Stimulated activated CD8-positive, alpha-beta memory T cell treated with anti-CD3 and anti-CD28 coated beads, Interleukin-7, amount 100 ng/mL, for 1 hour (primary cell): ENCODE results near the gene RNF17.

Source experiments
- DNase-seq, 2 donors: peaks; one replicate each; pipeline ENCODE4 v3.0.0-alpha.2; 2020; ENCODE audit warnings: low read depth in 2 of 2

Gene RNF17

DNA sequence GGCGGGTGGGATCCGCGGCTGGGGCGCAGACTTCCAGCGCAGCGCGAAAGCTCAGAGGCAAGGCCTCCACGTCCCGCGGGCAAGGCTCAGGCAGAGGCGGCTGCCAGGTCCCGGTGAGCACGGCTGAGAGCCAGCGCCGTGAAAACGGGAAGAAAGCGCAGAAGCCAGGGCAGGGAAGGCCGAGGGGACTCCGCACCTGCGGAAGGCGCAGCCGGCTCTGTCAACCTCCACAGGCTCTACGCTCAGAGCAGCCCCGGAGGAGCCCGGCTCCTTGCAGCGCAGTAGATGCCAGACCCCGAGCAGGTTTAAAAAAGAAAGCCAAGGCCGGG is 131.0 kb downstream of the RNF17 start:
- DNase-seq: no peak

DNA sequence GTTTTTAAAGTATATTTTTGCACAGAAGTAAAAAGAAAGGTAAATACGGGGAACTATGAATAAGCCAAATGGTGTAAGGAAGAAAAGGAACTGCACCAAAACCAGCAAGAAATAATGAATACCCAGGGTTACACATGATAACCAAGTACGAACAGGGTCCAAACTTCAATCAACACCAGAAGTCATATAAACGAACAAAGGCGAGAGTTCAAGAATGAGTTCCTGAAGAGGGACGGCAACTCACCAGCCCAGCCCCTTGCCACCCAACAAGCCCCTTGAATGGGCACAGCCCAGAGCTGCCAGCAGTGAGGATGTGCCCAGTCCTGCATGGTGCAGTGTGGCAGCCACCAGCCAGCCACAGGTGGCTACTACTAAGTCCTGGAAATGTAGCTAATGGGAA is 132.1 kb downstream of the RNF17 start:
- DNase-seq: no peak

DNA sequence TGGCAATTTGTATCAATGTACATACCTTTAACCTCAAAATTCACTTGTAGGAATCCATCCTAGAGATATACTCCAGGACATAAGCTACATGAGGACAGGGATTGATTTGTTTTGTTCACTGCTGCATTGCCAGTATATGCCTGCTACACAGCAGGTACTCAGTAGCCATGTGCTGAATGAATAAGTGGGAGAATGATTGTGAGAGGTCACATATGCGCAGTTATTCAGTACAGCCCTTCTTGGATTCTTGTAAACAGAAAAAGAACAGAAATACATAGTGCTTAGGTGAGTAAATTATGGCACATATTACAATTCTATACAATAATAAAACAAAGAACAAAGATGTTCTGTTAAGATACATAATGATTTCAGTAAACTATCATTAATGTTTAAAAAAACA is 133.3 kb downstream of the RNF17 start:
- DNase-seq: no peak

DNA sequence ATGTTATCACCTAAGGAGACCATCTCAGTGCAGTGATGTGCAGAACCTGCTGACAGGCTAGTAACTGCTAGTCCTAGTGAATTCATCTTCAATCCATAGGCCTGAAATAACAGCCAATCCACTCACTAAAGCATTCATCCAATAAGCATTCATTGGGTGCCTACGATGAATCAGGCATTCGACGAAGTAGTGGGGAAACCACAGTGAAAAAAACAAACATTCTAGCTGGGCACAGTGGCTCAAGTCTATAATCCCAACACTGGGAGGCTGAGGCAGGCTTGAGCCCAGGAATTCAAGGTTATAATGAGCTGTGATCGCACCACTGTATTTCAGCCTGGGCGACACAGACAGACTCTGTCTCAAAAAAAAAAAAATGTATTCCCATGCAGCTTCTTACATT is 135.6 kb downstream of the RNF17 start:
- no peak for DNase-seq

DNA sequence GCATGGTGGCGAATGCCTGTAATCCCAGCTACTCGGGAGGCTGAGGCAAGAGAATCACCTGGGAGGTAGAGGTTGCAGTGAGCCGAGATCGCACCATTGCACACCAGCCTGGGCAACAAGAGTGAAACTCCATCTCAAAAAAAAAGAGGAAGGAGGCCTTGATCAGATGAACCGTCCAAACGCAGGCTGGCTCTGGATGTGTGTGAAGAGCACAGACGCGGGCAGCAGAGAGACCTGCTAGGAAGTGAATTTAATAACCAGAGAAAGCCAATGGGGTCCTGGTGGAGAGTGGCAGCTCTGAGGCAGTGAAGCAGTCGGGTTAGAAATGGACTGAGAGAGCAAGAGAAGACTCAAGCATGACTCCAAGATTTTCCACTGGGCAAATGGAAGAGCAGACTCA is 136.5 kb downstream of the RNF17 start:
- no peak for DNase-seq

DNA sequence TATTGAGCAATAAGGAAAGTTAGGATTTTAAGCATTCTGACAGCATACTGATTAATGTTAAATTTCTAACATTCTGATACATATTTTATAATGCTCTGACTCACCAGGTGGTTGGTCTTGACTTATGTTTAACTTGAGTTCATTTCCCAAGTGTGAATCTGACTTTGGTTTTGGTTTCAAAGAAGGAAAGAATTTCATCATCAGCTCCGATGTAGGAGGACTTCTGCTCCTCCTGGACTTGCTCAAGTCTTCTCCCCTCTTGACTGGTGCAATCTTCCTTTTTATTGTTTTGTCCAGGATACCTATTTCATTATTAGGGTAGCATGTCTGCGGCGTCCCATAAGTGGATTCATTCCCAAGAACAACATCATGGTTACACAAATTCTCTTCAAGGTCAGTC is 141.3 kb downstream of the RNF17 start:
- no peak for DNase-seq

DNA sequence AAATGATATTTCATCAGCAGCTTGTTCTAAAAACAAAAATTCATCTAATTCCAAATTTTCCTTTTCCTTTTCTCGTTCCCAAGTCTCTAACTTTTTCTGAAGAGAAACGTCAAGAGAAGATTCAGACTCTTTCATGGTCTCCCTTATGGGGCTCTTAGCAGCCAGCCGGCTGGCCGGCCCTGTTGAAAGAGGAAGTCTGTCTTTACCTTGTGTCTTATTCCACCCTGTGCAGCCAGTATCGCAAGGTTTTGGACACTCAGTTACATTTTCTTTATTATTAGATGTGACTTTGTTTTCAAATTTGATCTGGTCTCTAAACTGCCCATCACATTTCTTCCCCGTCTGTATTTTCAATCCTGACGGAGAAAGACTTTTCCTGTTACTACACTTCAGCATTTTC is 142.3 kb downstream of the RNF17 start:
- no peak for DNase-seq

DNA sequence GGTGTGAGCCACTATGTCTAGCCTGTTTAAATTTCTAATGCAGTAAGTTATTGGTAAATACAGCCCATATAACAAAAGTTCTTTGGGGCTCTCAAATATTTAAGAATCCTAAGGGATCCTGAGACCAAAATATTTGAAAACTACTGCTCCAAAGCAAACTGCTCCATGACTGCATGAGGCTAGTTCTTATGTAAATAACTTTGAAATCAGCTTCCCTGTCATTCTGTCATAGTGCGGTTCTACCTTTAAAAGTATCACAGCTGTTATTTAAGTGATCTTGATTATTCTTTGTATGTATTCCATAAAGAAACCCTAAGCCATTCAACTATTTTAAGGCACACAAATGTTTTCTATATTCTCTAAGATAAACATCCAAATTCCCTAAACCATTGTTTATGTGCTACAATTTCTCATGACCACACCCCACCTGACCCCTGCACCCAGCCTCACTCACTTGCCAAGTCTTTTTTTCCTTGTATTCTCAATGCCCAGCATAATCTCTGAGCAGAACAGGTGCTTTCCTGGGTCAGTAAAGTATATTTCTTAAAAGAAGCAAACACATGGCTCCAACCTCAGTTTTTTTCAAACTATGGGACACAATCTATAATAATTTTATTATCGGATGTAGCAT is 146.6 kb downstream of the RNF17 start:
- no peak for DNase-seq

DNA sequence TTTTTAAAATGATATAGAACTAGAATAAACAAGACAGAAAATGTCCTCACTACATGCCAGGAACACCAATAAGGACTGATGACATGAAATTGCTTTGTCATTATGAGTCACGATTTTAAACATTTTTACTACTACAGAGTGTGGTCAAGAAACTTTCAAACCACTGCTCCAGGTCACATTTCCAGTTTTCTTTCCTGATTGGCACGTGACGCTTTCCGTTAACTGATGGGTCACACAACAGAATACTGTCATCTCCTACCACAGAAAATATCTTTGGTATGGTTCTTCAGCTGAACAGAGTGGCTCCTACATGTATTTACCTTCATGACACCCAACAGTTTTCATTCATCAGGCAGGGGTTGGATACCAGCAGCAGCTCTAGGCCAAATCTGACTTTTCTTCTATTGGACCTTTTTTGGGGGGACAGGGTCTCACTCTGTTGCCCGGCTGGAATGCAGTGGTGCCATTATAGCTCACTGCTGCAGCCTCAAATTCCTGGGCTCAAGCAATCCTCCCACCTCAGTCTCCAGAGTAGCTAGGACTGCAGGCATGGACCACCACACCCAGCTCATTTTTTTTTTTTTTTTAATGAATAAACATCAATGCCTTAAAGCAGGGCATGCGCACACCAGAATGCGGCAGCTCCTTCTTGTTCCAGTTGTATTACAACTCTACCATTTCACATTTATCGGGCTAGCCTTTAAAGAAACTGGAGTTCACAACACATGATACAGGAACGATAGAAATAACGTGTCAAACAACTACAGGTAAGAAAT is 147.4 kb downstream of the RNF17 start:
- no peak for DNase-seq

DNA sequence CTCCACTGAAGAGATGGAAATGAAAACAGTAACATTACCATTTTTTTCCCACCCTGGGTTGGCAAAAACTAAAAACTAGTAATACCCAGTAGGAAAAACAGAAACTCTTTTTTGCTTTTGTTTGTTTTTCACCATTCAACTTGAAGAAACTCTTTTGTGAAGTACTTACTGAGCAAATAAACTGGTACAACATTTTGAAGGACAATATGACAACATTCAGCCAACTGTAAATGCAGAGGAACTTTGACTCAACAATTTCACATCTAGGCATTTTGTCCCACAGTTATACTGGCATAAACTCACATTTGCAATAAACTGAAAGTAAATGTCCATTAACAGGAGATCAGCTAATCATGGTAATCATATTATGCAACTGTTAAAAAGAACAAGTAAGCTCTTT is 152.5 kb downstream of the RNF17 start:
- no peak for DNase-seq

DNA sequence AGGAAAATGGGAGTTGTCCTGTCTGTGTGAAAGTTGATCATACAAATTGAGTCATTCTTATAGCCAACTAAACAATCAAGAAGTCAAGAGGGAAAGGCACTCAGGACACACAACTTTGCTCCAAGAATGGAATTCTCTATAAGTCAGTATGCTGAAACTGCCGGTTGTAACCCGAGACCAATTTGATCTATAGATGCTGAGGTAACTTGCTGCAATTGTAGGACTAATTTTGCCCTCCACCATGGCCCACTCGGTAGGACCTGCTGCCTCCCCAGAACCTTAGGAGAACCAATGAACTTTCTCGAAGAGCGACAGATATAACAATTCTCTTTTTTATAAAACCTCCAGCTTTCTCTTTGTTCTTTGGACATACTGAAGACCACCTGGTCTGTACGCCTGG is 157.0 kb downstream of the RNF17 start:
- no peak for DNase-seq

DNA sequence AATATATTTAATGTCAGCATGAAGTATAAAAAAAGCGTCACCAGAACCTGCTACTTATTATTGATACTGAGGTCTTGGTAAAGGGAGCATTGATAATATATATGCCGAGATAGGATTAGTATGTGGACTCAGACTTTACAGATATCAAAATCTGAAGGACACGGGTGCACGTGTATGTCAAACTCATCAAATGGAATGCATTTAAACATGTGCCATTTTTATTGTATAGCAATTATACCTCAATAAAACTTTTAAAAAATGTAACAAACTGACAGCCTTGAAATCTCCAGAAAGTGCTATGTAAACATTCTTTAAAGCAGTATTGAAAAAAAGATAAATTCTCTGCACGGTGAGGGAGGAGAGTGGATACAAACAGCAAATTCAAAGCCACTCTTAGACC is 157.9 kb downstream of the RNF17 start:
- DNase-seq: no peak

DNA sequence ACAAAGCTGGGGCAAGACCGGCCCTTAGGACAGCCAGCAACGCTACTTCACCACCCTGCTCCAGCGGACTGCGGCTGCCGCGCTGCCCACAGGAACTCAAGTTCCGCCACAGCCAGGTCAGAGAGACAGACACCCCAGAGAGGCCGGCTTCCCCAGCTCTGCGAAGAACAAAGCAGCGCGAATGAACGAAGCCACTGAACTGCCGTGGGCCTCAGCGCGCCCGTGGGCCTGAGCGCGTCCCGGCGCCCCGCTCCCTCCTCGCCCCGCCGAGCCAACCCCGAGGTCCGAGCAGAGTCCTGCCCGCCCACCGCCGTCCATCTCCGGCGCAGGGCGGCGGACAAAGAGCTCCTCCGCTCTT is 158.4 kb downstream of the RNF17 start:
- DNase-seq: peak in 1 of 2 donors; percentile 0

DNA sequence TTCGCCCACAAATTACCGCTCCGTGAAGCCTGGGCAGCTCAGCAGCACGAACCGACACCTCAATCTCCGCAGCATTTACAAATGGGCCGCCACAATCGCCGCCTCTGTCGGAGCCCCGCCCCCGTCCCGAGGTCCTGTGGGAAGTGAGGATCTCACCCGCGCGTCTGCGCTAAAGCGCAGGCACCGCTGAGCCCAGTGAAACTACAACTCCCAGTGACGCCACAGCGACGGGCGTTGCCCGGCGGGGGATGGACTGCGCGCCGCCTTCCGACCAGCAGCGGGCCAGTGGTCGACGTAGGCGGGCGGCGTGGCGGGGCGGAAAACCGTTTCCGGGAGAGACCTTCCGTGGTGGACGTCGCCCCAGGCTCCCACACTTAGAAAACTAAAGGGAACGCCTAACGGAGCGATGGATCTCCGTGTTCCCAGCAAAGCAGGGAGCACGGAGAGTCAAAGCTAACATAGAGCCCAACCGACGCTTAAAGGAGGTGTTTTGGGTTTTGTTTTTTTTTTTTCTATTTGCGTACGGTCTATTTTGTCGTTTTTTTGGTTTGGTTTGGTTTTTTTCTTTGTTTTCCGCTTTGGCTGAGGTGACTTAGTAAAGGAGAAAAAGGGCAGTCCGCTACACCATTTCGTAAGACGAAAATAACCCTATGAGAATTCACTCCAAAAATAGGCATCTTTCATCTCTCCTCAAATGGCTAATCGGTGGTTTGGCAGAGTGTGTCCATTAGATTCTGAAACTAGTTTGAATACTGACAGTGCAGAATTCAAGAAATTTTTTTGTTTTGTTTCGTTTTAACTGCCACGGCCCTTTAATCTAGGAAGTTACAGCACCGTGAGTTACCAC is 159.0 kb downstream of the RNF17 start:
- DNase-seq: peak; percentile 87 to 88

DNA sequence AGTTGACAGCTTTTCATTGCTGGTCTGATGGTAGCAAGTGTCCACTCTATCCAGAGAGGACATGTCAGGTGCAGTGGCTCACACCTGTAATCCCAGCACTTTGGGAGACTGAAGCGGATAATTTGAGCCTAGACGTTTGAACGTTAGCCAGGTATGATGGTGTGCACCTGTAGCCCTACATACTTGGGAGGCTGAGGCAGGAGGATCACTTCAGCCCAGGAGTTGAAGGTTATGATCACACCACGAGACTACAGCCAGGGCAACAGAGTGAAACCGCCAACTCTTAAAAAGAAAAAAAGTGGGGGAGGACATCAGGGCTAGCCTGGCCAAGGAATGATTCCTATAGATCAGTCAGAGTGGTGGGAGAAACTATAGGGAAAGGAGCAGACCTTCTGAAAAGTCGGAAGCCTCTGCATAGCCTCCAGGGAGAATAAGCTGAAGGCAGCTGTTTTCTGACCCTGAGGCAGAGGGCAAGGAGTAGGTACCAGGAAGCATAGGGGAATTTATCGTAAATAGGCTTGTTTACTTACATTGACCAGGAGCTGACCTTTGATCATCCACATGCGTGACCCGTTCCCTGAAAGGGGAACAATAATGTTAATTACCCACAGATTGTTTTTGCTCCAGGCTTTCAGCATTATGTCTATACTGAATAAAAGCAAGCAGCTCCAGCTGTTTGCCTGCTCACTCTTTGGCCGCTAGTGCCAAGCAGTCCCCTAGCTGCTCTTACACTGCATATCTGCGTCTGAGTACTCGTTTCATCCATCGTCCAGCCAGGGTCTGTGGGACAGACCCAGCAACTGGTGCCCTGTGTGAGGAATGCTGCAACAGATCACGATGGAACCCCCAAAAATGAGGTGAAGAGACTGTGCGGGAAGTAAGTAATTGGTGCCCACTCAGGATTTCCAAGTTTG is 161.6 kb downstream of the RNF17 start:
- DNase-seq: no peak

DNA sequence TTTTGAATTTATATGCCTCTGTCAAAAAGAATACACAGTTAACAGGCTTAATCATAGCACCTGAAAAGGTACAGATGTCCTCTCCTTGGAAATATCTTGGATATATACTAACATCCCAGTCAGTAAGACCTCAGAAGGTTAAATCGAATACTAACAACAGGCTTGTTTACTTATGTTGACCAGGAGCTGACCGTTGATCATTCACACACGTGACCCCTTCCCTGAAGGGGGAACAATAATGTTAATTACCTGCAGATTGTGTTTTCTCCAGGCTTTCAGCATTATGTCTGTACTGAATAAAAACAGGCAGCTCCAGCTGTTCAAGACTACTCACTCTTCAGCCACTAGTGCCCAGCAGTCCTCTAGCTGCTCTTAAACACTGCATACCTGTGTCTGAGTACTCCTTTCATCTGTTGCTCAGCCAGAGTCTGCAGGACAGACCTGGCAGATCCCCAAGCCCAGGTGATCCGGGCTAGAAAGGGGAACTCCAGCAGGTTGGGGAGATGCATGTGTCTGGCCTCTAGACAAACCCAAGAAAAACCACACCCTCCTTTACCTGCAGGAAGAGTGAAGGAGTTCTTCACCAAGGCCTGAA is 163.9 kb downstream of the RNF17 start:
- no peak for DNase-seq

DNA sequence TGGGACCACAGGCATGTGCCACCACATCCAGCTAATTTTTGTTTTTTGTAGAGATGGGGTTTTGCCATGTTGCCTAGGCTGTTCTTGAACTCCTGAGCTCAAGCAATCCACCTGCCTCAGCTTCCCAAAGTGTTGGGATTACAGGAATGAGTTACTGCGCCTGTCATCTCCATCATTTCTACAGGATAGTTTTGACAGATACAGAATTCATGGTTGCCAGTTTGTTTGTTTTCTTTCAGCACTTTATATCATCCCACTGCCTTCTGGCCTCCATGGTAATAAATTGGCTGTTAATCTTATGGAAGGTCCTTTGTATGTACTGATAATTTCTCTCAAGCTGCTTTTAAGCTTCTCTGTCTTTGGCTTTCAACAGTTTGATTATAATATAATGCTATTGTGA is 165.2 kb downstream of the RNF17 start:
- DNase-seq: no peak
